Mucosa of descending colon (tissue), 3 donors: ENCODE results near the gene STAT5B. TPM values are rescaled to one million over a fixed set of nuclear protein-coding genes. Genes with fewer than 3 reads are reported as not detected.
A peak's percentile ranks its signal among the peaks of the same experiment; 100 is the strongest.

ENCODE experiments used
- ATAC-seq: fragments of 200-7000 bp; cut with Tn5 transposase; one replicate; pipeline ENCODE4 v1.9.1; 2020; ENCODE audit warnings: mild to moderate bottlenecking, moderate library complexity
- DNase-seq, 3 donors: peaks; one replicate each; pipeline ENCODE4 v3.0.0-alpha.2; 2020
- H3K36me3 ChIP-seq: fragments of 200-600 bp; one replicate; pipeline ENCODE4 v1.8.0; 2021; ENCODE audit warnings: low read depth, mild to moderate bottlenecking
- H3K4me1 ChIP-seq: fragments of 200-600 bp; one replicate; pipeline ENCODE4 v1.8.0; 2021; ENCODE audit warnings: low read depth, mild to moderate bottlenecking
- H3K4me3 ChIP-seq: fragments of 200-600 bp; one replicate; pipeline ENCODE4 v1.8.0; 2021; ENCODE audit warnings: mild to moderate bottlenecking
- H3K9me3 ChIP-seq: fragments of 200-600 bp; one replicate; pipeline ENCODE4 v1.8.0; 2021; ENCODE audit warnings: mild to moderate bottlenecking
- intact Hi-C, 2 donors: fragments of 100-400 bp; cut with DNase I in 1 of 2; cut with micrococcal nuclease in 1 of 2; formaldehyde crosslinking; loops; one replicate each; pipeline versions ENCODE4 v1.11.0 to v1.11.1; 2022; cut with DNase I, micrococcal nuclease
- total RNA-seq, 3 donors: library from RNA; stranded (reverse); fragmentation: NEBNext Ultra II Directional in 2 of 3; extraction: Animal tissue kit (Norgen Biotek cat#: 25700) in 2 of 3; gene quantifications; one replicate each; pipeline versions ENCODE4 v1.2.1 to v1.2.4, GENCODE V29; 2021 to 2023
- TF ChIP-seq, protein P1 (sequence below): fragments of 200-600 bp; IDR thresholded peaks from one replicate; pipeline ENCODE4 v1.8.0; 2022; ENCODE audit warnings: antibody characterized with exemption, mild to moderate bottlenecking
- donor health status: DM: no; HTN: no; CAD: no; lungs with moderate emphysema.
- donor health status: DM: no; HTN: no; CAD: no.
- donor health status: DM: no; HTN: yes; CAD: no.

Gene STAT5B
- total RNA-seq, 3 donors from 2014 or later = 30.1 to 93.0 (median 32.2) TPM

DNA sequence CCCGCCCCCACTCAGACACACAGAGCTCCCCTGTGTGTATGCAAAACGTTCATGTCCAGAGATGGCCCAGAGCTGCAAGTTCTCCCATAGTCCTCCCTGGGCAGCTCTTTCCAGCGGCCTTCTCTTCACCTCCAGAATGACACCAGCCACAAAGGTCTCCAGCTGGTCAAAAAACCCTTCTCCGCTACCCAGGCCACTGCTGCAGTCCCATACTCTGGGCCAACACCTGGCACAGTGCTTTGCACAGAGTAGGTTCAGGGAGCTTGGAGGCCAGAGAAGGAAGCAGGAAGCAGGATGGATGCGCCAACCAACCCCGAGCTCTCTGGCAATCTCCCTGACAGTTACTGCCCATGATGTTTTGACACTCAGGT is 1.1 kb upstream of the STAT5B start:
- no peaks in the 10 kb centered on the region for H3K36me3 ChIP-seq
- no peaks in the 10 kb centered on the region for H3K9me3 ChIP-seq
- H3K4me1 ChIP-seq = peaks cover 14% of the 10 kb centered on the region
- ATAC-seq (peak; percentile 29), DNase-seq (peak in 1 of 3 donors; percentile 17)
- H3K4me3 ChIP-seq = no peak overlapping the region
- intact Hi-C loops = no loop called here
- TF ChIP-seq, protein P1, sequence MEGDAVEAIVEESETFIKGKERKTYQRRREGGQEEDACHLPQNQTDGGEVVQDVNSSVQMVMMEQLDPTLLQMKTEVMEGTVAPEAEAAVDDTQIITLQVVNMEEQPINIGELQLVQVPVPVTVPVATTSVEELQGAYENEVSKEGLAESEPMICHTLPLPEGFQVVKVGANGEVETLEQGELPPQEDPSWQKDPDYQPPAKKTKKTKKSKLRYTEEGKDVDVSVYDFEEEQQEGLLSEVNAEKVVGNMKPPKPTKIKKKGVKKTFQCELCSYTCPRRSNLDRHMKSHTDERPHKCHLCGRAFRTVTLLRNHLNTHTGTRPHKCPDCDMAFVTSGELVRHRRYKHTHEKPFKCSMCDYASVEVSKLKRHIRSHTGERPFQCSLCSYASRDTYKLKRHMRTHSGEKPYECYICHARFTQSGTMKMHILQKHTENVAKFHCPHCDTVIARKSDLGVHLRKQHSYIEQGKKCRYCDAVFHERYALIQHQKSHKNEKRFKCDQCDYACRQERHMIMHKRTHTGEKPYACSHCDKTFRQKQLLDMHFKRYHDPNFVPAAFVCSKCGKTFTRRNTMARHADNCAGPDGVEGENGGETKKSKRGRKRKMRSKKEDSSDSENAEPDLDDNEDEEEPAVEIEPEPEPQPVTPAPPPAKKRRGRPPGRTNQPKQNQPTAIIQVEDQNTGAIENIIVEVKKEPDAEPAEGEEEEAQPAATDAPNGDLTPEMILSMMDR = no peak

DNA sequence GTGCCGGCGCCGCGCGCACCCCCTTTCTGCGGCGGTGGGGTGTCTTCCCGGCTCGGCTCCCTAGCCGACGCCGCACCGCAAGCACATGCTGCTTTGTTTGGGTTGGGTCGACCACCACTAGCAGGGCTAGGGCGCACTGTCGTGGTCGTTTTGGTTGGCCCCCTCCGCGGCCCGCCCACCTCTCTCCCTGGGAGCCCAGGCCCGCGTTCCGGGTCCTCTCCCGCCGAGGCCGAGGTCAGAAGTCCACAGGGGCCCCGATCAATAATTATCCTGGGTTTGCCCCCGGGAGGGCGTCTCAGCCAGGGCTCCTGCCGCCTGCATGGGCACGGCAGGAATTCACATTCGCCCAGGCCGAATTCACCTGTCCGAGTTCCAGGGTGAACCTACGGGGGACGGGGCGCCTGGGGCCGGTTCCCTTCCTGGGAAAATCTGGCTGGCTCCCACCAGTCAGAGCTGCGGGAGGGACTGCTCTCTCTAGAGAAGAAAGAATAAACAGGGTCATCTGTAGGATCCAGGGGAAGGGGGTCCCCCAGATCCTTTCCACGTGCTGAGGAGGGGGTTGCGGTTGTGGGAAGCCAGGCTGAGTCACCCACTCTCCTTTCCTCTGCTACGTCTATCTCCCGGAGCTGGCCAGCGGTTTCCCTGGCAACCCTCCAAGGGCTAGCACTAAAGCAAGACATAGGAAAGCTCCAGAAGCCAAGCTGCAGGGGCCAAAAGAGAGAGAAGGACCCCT is 584 bp upstream of the STAT5B start:
- ATAC-seq (peak; percentile 38), DNase-seq (peak; percentile 70 to 84 (median 76))
- TF ChIP-seq, protein P1 = no peak
- intact Hi-C loops = no loop called here
- no peaks in the 10 kb centered on the region for H3K9me3 ChIP-seq
- peaks cover 14% of the 10 kb centered on the region for H3K4me1 ChIP-seq
- H3K4me3 ChIP-seq = peak overlapping the region; percentile 83
- H3K36me3 ChIP-seq = no peaks in the 10 kb centered on the region

DNA sequence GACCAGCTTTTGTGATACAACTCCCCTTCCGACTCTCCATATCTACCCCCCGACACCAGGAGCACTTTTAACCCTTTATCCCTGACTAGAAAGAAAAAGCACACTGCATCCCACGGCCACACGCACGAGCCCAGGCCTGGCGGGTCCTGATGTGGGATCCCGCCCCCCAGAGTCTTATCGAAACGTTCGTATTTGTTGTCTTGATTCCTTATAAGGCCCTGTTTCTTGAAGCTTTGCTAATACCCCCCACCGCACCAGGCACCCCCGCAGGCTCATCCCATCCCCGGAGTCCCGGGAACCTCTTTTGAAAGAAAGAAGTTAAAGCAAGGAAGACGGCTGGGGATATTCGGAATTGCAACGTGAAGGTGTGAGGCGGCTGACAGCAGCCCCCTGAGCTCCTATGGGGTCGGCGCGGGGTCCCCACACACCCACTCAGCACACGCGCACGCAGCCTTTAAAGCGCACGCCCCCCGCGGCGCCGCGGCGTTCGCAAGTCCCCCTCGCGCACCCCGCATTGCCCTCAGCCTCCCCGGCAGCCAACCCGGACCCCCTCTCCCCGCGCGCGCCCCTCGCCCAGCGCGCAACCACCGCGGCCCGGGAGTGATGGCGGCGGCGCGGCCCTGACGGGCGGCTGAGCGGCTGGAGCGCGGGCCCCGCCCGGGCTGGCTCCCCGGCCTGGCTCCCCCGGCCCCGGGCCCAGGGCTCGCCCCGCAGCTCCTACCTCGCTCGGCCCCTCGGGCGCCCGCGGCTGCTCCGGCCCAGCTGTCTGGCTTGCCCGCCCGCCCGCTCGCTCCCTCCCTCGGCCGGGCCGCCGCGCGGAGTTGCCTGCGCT is 448 bp downstream of the STAT5B start:
- ATAC-seq (peak; percentile 63), DNase-seq (peak in 1 of 3 donors; percentile 33)
- intact Hi-C loops = no loop called here
- Histone ChIP-seq H3K9me3 (no peaks in the 10 kb centered on the region), H3K4me3 (peak overlapping the region; percentile 83), H3K36me3 (no peaks in the 10 kb centered on the region), H3K4me1 (peaks cover 14% of the 10 kb centered on the region)
- TF ChIP-seq, protein P1 = no peak

DNA sequence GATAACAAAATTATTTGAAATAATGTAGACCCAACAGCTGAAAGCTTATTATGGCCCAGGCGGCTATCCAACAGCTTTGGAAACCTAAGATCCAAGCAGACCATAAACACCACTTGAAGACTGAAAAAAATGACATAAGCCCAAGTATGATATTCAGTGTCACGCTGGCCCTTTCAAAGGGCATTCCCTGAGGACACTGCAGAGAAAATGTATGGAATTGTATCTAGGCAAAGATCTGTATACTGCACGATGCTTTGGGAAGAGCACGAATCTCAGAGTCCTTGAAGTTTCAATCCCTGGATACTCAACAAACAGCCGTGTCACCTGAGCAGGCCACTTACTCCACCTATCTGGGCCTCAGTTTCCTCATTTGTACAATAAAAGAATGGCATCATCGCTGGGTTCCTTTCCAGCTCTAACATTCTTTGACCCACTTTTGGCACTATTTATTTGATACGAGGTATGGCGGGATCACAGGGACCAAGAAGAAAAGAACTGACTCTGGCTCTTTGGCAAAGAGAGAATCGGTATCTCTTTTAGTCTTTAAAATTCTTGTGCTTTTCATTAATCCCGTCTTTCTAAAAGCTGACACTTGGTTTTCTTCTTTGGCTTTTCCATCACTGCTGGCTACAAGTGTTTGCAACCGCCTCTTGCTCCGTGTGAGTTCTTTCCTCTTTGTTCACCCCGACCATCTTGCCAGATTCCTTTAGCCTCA is 1.2 kb downstream of the STAT5B start:
- no peak for ATAC-seq
- Histone ChIP-seq H3K9me3 (no peaks in the 10 kb centered on the region), H3K4me1 (peaks cover 14% of the 10 kb centered on the region), H3K4me3 (no peak overlapping the region), H3K36me3 (no peaks in the 10 kb centered on the region)
- TF ChIP-seq, protein P1 = no peak
- DNase-seq = no peak
- intact Hi-C loops = no loop called here

DNA sequence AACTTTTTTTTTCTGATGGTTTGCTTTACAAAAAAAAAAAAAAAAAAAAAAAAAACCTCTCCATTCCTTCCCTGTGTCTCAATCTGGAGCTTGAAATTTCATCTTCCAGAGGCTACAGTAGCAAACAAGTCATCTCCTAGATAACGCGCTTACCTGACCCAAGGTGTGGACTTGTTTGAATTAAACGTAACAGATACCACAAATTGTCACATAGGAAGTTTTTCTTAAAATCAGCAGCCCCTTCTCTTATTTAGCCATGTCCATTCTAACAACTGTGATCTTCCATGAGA is 2.0 kb downstream of the STAT5B start:
- no peaks in the 10 kb centered on the region for H3K36me3 ChIP-seq
- TF ChIP-seq, protein P1 = no peak
- ATAC-seq (no peak), DNase-seq (no peak)
- H3K4me3 ChIP-seq = no peak overlapping the region
- peaks cover 14% of the 10 kb centered on the region for H3K4me1 ChIP-seq
- intact Hi-C loops = no loop called here
- H3K9me3 ChIP-seq = no peaks in the 10 kb centered on the region
